HL-60 (cell line): Measurements from ENCODE around the gene ZGPAT.

Experiments used
- CTCF ChIP-seq: IDR thresholded peaks from one replicate; pipeline ENCODE4 v1.5.1; 2011; ENCODE audit warnings: low read length, control low read depth, inconsistent platforms; ENCODE audit not compliant: insufficient read depth
- GABPA ChIP-seq: IDR thresholded peaks from 2 replicates; pipeline ENCODE4 v1.6.1; 2012; ENCODE audit warnings: low read depth
- POLR2AphosphoS5 ChIP-seq: IDR thresholded peaks from 2 replicates; pipeline ENCODE4 v1.6.1; 2012; ENCODE audit warnings: low read depth
- SPI1 ChIP-seq: IDR thresholded peaks from 2 replicates; pipeline ENCODE4 v1.6.1; 2012; ENCODE audit warnings: low read depth, mild to moderate bottlenecking, borderline replicate concordance
- TF ChIP-seq, protein P1 (sequence below): IDR thresholded peaks from 2 replicates; pipeline ENCODE4 v1.6.1; 2012; ENCODE audit warnings: low read depth; ENCODE audit not compliant: insufficient replicate concordance

GRCh38 chr20:63741676-63742380 lies 34.0 kb downstream of the ZGPAT start:
- no peak for TF ChIP-seq CTCF
- no peak for TF ChIP-seq POLR2AphosphoS5
- TF ChIP-seq, protein P1, sequence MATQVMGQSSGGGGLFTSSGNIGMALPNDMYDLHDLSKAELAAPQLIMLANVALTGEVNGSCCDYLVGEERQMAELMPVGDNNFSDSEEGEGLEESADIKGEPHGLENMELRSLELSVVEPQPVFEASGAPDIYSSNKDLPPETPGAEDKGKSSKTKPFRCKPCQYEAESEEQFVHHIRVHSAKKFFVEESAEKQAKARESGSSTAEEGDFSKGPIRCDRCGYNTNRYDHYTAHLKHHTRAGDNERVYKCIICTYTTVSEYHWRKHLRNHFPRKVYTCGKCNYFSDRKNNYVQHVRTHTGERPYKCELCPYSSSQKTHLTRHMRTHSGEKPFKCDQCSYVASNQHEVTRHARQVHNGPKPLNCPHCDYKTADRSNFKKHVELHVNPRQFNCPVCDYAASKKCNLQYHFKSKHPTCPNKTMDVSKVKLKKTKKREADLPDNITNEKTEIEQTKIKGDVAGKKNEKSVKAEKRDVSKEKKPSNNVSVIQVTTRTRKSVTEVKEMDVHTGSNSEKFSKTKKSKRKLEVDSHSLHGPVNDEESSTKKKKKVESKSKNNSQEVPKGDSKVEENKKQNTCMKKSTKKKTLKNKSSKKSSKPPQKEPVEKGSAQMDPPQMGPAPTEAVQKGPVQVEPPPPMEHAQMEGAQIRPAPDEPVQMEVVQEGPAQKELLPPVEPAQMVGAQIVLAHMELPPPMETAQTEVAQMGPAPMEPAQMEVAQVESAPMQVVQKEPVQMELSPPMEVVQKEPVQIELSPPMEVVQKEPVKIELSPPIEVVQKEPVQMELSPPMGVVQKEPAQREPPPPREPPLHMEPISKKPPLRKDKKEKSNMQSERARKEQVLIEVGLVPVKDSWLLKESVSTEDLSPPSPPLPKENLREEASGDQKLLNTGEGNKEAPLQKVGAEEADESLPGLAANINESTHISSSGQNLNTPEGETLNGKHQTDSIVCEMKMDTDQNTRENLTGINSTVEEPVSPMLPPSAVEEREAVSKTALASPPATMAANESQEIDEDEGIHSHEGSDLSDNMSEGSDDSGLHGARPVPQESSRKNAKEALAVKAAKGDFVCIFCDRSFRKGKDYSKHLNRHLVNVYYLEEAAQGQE, result no peak
- no peak for TF ChIP-seq GABPA
- no peak for TF ChIP-seq SPI1
